SK-N-SH (cell line): ENCODE data around the gene KIAA0232. TPM values are rescaled to one million over a fixed set of nuclear protein-coding genes. Genes with fewer than 3 reads are reported as not detected.
"Not testable (repeated sequence)": the region's sequence is repeated elsewhere in the genome, so short reads cannot be mapped to it uniquely, and the experiment has no call there.

Experiments used
- CTCF ChIA-PET: fragments of 300-600, 350-600 bp; formaldehyde crosslinking; extraction: SDS; loops from one replicate; lab custom pipeline; 2021; lab: Yijun Ruan, JAX
- POLR2A ChIA-PET: fragments of 350-600 bp; sonication (Branson Sonifier 250); formaldehyde crosslinking; extraction: SDS; loops from one replicate; lab custom pipeline; 2020; ENCODE audit warnings: antibody characterized with exemption, inconsistent platforms; lab: Yijun Ruan, JAX
- DNase-seq: peaks from one replicate; pipeline ENCODE4 v3.0.0; 2012
- H2AFZ ChIP-seq: fragments of 200-600 bp; sonication (generic); 2 replicates; pipeline ENCODE4 v1.8.1; 2016; ENCODE audit warnings: antibody characterized with exemption, mild to moderate bottlenecking, low read depth
- H3F3A ChIP-seq: fragments of 200-600 bp; sonication (generic); replicated peaks from 2 replicates; pipeline ENCODE3; 2016; ENCODE audit warnings: antibody characterized with exemption, mild to moderate bottlenecking; ENCODE audit not compliant: insufficient read depth
- H3K27ac ChIP-seq, 2 experiments: fragments of 200-500 bp in 1 of 2; fragments of 200-600 bp in 1 of 2; sonication (Bioruptor generic) in 1 of 2; sonication (generic), shearing (Covaris generic) in 1 of 2; 2 replicates each; pipeline versions ENCODE4 v1.5.1 to v1.6.1; 2014 to 2016; ENCODE audit warnings: low read depth in 2 of 2, inconsistent platforms in 1 of 2, low read length in 1 of 2, mild to moderate bottlenecking in 1 of 2, mixed read lengths in 1 of 2
- H3K27me3 ChIP-seq: fragments of 200-600 bp; sonication (generic), shearing (Covaris generic); 2 replicates; pipeline ENCODE4 v1.6.1; 2016; ENCODE audit warnings: mixed run types; ENCODE audit not compliant: insufficient read depth
- H3K36me3 ChIP-seq, 2 experiments: fragments of 200-500 bp in 1 of 2; fragments of 200-600 bp in 1 of 2; sonication (Bioruptor generic) in 1 of 2; sonication (generic) in 1 of 2; replicated peaks in 1 of 2; 2 replicates each; pipeline versions ENCODE3 to v1.5.1; 2014 to 2016; ENCODE audit warnings: low read length in 1 of 2, mild to moderate bottlenecking in 1 of 2; ENCODE audit not compliant: insufficient read depth in 2 of 2, control insufficient read depth in 1 of 2
- H3K4me1 ChIP-seq, 2 experiments: fragments of 200-500 bp in 1 of 2; fragments of 200-600 bp in 1 of 2; sonication (Bioruptor generic) in 1 of 2; sonication (generic), shearing (Covaris generic) in 1 of 2; 2 replicates each; pipeline versions ENCODE4 v1.5.1 to v1.6.1; 2014 to 2016; ENCODE audit warnings: low read depth in 1 of 2, low read length in 1 of 2, mixed run types in 1 of 2; ENCODE audit not compliant: insufficient read depth in 2 of 2, control insufficient read depth in 1 of 2
- H3K4me2 ChIP-seq: fragments of 200-600 bp; sonication (generic), shearing (Covaris generic); 2 replicates; pipeline ENCODE4 v1.6.1; 2017; ENCODE audit warnings: mixed run types
- H3K4me3 ChIP-seq, 2 experiments: fragments of 200-500 bp in 1 of 2; fragments of 200-600 bp in 1 of 2; sonication (Bioruptor generic) in 1 of 2; sonication (generic), shearing (Covaris generic) in 1 of 2; 2 replicates each; pipeline versions ENCODE4 v1.5.1 to v1.8.1; 2014 to 2016; ENCODE audit warnings: low read depth in 2 of 2, inconsistent platforms in 1 of 2, low read length in 1 of 2, mild to moderate bottlenecking in 1 of 2, mixed read lengths in 1 of 2, moderate library complexity in 1 of 2
- H3K79me2 ChIP-seq: fragments of 200-600 bp; sonication (generic); 2 replicates; pipeline ENCODE4 v1.8.1; 2017; ENCODE audit warnings: mild to moderate bottlenecking; ENCODE audit not compliant: insufficient read depth
- H3K9ac ChIP-seq: fragments of 200-600 bp; sonication (generic); 2 replicates; pipeline ENCODE4 v1.6.1; 2017; ENCODE audit warnings: mixed run types
- H3K9me2 ChIP-seq: fragments of 200-600 bp; sonication (generic); 2 replicates; pipeline ENCODE4 v1.6.1; 2017; ENCODE audit warnings: mixed run types
- H3K9me3 ChIP-seq: fragments of 200-600 bp; sonication (generic); 2 replicates; pipeline ENCODE4 v1.6.1; 2017; ENCODE audit warnings: mixed run types, mild to moderate bottlenecking, moderate library complexity
- H4K20me1 ChIP-seq: fragments of 200-600 bp; sonication (generic); 2 replicates; pipeline ENCODE4 v1.6.1; 2017; ENCODE audit warnings: mild to moderate bottlenecking, mixed run types; ENCODE audit not compliant: insufficient read depth
- FOSL2 ChIP-seq: IDR thresholded peaks from 2 replicates; pipeline ENCODE4 v1.4.0; 2012; ENCODE audit warnings: low read depth, mild to moderate bottlenecking, moderate library complexity, borderline replicate concordance
- JUND ChIP-seq: IDR thresholded peaks from 2 replicates; pipeline ENCODE4 v1.4.0; 2012
- NFIC ChIP-seq: IDR thresholded peaks from 2 replicates; pipeline ENCODE4 v1.4.0; 2012; ENCODE audit warnings: borderline replicate concordance
- POLR2AphosphoS5 ChIP-seq: IDR thresholded peaks from 2 replicates; pipeline ENCODE4 v1.6.1; 2012; ENCODE audit warnings: low read depth, low read length
- RAD21 ChIP-seq: IDR thresholded peaks from 2 replicates; pipeline ENCODE4 v1.6.1; 2012; ENCODE audit warnings: mild to moderate bottlenecking, low read length
- REST ChIP-seq: IDR thresholded peaks from 2 replicates; pipeline ENCODE4 v1.6.1; 2012; ENCODE audit warnings: mild to moderate bottlenecking, low read depth, low read length, moderate library complexity
- RFX5 ChIP-seq: IDR thresholded peaks from 2 replicates; pipeline ENCODE4 v1.6.1; 2012; ENCODE audit warnings: mild to moderate bottlenecking, improper control_type of control experiment, low read length
- RXRA ChIP-seq: IDR thresholded peaks from 2 replicates; pipeline ENCODE4 v1.4.0; 2012; ENCODE audit warnings: low read depth, mild to moderate bottlenecking, borderline replicate concordance
- TEAD4 ChIP-seq: IDR thresholded peaks from 2 replicates; pipeline ENCODE4 v1.4.0; 2012; ENCODE audit warnings: mild to moderate bottlenecking, borderline replicate concordance; ENCODE audit not compliant: insufficient read depth
- USF2 ChIP-seq: fragments of 150-350 bp; IDR thresholded peaks from 2 replicates; pipeline ENCODE4 v1.6.1; 2017; ENCODE audit warnings: antibody characterized with exemption, low read length, low read depth, borderline replicate concordance
- YY1 ChIP-seq: IDR thresholded peaks from 2 replicates; pipeline ENCODE4 v1.4.0; 2012; ENCODE audit warnings: low read depth, mild to moderate bottlenecking
- WGBS: methylation state at CpG from one replicate; pipeline ENCODE4 v1.1.6; 2017; ENCODE audit warnings: low lambda C conversion rate; 5-methylcytosine and 5-hydroxymethylcytosine counted together
- polyA plus RNA-seq, 3 experiments: library from polyadenylated mRNA; depleted of rRNA; stranded (reverse); fragments of >200 nt; gene quantifications; 2 replicates each; pipeline ENCODE4 v1.2.3, GENCODE V29; 2012

Gene KIAA0232
- polyA plus RNA-seq, 1 of the 3 experiments (the other 2 are of a cell fraction) = 5.7 TPM

GRCh38 chr4:6905516-6906445 lies 123.3 kb downstream of the KIAA0232 start:
- 86% methylated on average over 9 of the region's 13 CpGs for WGBS
- H3K4me1 ChIP-seq = peaks cover 0 to 18% of the 10 kb centered on the region in 2 experiments; a peak in 1 of 4 replicates
- no peak overlapping the region for H3K27ac ChIP-seq
- POLR2A ChIA-PET = no interaction called here
- no peak for DNase-seq
- H3K4me2 ChIP-seq = no peak overlapping the region
- no peak for TF ChIP-seq POLR2AphosphoS5
- TF ChIP-seq RAD21 = no peak
- TF ChIP-seq JUND = no peak
- no peak for TF ChIP-seq USF2
- no peak for TF ChIP-seq RFX5
- TF ChIP-seq REST = no peak
- TF ChIP-seq YY1 = no peak
- no peak for TF ChIP-seq FOSL2
- no peak for TF ChIP-seq NFIC
- no peak for TF ChIP-seq RXRA
- no peak for TF ChIP-seq TEAD4
- H4K20me1 ChIP-seq = no peaks in the 10 kb centered on the region
- no peaks in the 10 kb centered on the region for H3K27me3 ChIP-seq
- CTCF ChIA-PET = interaction anchor here (0.7 to 2.3 kb wide), 3 partner anchors 33 to 165 kb away, joined by 3 to 7 read pairs (median 4); no protein-coding TSS in a partner anchor
- H2AFZ ChIP-seq = no peak overlapping the region
- peaks cover 5% of the 10 kb centered on the region for H3K79me2 ChIP-seq
- no peak overlapping the region for H3K9ac ChIP-seq
- H3K36me3 ChIP-seq = no peaks in the 10 kb centered on the region
- H3K9me2 ChIP-seq = no peaks in the 10 kb centered on the region
- H3F3A ChIP-seq = no peaks in the 10 kb centered on the region
- no peak overlapping the region for H3K4me3 ChIP-seq
- H3K9me3 ChIP-seq = no peaks in the 10 kb centered on the region

GRCh38 chr4:6906486-6906885 lies 124.0 kb downstream of the KIAA0232 start:
- H2AFZ ChIP-seq, DNase-seq, H3F3A ChIP-seq, H3K4me2 ChIP-seq, H3K9me2 ChIP-seq, H3K9me3 ChIP-seq, H3K9ac ChIP-seq, POLR2A ChIA-PET, H4K20me1 ChIP-seq, H3K27me3 ChIP-seq, H3K4me3 ChIP-seq, H3K27ac ChIP-seq, H3K36me3 ChIP-seq: not testable (repeated sequence)
- H3K4me1 ChIP-seq = peaks cover 0 to 26% of the 10 kb centered on the region in 2 experiments; a peak in 1 of 4 replicates
- CTCF ChIA-PET = interaction anchor here (0.8 to 2.3 kb wide), 3 partner anchors 33 to 163 kb away, joined by 3 to 7 read pairs (median 3); no protein-coding TSS in a partner anchor
- 80% methylated on average over 6 of the region's 6 CpGs for WGBS
- peaks cover 11% of the 10 kb centered on the region for H3K79me2 ChIP-seq
